WTC11 (cell line): ENCODE results near the gene SLC25A25. TPM values are rescaled to one million over a fixed set of nuclear protein-coding genes. Genes with fewer than 3 reads are reported as not detected.

ENCODE experiments used
- ATAC-seq: fragments of 200-7000 bp; cut with Tn5 transposase; 2 replicates; pipeline ENCODE4 v1.10.0; 2021; ENCODE audit warnings: mild to moderate bottlenecking, moderate library complexity
- CTCF ChIA-PET: fragments of 300-600 bp; sonication (Branson Sonifier 250); formaldehyde crosslinking; loops from one replicate; lab custom pipeline; 2021; ENCODE audit warnings: antibody characterized with exemption; lab: Charles Lee
- POLR2A ChIA-PET: fragments of 350-600 bp; sonication (Branson Sonifier 250); formaldehyde crosslinking; loops from one replicate; lab custom pipeline; 2021; ENCODE audit warnings: antibody characterized with exemption; lab: Charles Lee
- DNase-seq: peaks from one replicate; pipeline ENCODE4 v3.0.0; 2021; ENCODE audit warnings: low spot score
- H3K27ac Mint-ChIP-seq: 2 replicates; pipeline ENCODE4 v1.8.0; 2021; ENCODE audit warnings: mixed read lengths
- H3K27me3 Mint-ChIP-seq: 2 replicates; pipeline ENCODE4 v1.8.0; 2021; ENCODE audit warnings: low read depth, mild to moderate bottlenecking, moderate library complexity, mixed read lengths
- H3K36me3 Mint-ChIP-seq: 2 replicates; pipeline ENCODE4 v1.8.0; 2021; ENCODE audit warnings: mixed read lengths
- H3K4me1 Mint-ChIP-seq: 2 replicates; pipeline ENCODE4 v1.8.0; 2022; ENCODE audit warnings: mixed read lengths
- H3K4me3 Mint-ChIP-seq: 2 replicates; pipeline ENCODE4 v1.8.0; 2021; ENCODE audit warnings: mild to moderate bottlenecking, moderate library complexity, mixed read lengths
- H3K9me3 Mint-ChIP-seq: 2 replicates; pipeline ENCODE4 v1.8.0; 2021; ENCODE audit warnings: mixed read lengths
- CREB1 ChIP-seq: sonication (generic); formaldehyde crosslinking; IDR thresholded peaks from 2 replicates; pipeline ENCODE4 v1.8.0; 2023; ENCODE audit warnings: mild to moderate bottlenecking, missing genetic modification reagents
- MXD4 ChIP-seq: fragments of 250-450 bp; sonication (Bioruptor Pico); IDR thresholded peaks from 2 replicates; pipeline ENCODE4 v1.8.0; 2021; ENCODE audit warnings: mild to moderate bottlenecking, moderate library complexity, borderline replicate concordance
- NR2C2 ChIP-seq: sonication (generic); formaldehyde crosslinking; IDR thresholded peaks from 2 replicates; pipeline ENCODE4 v1.8.0; 2022; ENCODE audit warnings: mild to moderate bottlenecking, missing genetic modification reagents
- PRRX2 ChIP-seq: fragments of 250-450 bp; sonication (Bioruptor Pico); IDR thresholded peaks from 2 replicates; pipeline ENCODE4 v1.8.0; 2021; ENCODE audit warnings: mild to moderate bottlenecking
- SOX15 ChIP-seq: fragments of 250-450 bp; sonication (Bioruptor Pico); IDR thresholded peaks from 2 replicates; pipeline ENCODE4 v1.9.0; 2021; ENCODE audit warnings: mild to moderate bottlenecking
- TCF7 ChIP-seq: sonication (generic); formaldehyde crosslinking; IDR thresholded peaks from 2 replicates; pipeline ENCODE4 v1.8.0; 2022; ENCODE audit warnings: mild to moderate bottlenecking, low read depth, missing genetic modification reagents, moderate library complexity
- ZNF317 ChIP-seq: sonication (generic); formaldehyde crosslinking; IDR thresholded peaks from 2 replicates; pipeline ENCODE4 v1.8.1; 2023; ENCODE audit warnings: low read depth, mild to moderate bottlenecking, moderate library complexity, missing genetic modification reagents, borderline replicate concordance
- ZNF425 ChIP-seq: fragments of 250-450 bp; sonication (Bioruptor Pico); conservative IDR thresholded peaks from 2 replicates; pipeline ENCODE4 v1.9.0; 2021; ENCODE audit warnings: mild to moderate bottlenecking
- ZNF671 ChIP-seq: fragments of 250-450 bp; sonication (Bioruptor Pico); IDR thresholded peaks from 2 replicates; pipeline ENCODE4 v1.8.0; 2021; ENCODE audit warnings: mild to moderate bottlenecking
- total RNA-seq: library from RNA; stranded (reverse); gene quantifications from 3 replicates; pipeline ENCODE4 v1.2.3, GENCODE V29; 2021
- TF ChIP-seq, protein P1 (sequence below): fragments of 250-450 bp; sonication (Bioruptor Pico); IDR thresholded peaks from 2 replicates; pipeline ENCODE4 v1.9.0; 2021; ENCODE audit warnings: mild to moderate bottlenecking
- TF ChIP-seq, protein P2 (sequence below): sonication (generic); formaldehyde crosslinking; conservative IDR thresholded peaks from 2 replicates; pipeline ENCODE4 v1.8.1; 2022; ENCODE audit warnings: mild to moderate bottlenecking, missing genetic modification reagents
- TF ChIP-seq, protein P3 (sequence below): sonication (generic); formaldehyde crosslinking; IDR thresholded peaks from 2 replicates; pipeline ENCODE4 v1.8.1; 2023; ENCODE audit warnings: mild to moderate bottlenecking, moderate library complexity, missing genetic modification reagents
- TF ChIP-seq, protein P4 (sequence below): sonication (generic); formaldehyde crosslinking; IDR thresholded peaks from 2 replicates; pipeline ENCODE4 v1.8.1; 2023; ENCODE audit warnings: mild to moderate bottlenecking, missing genetic modification reagents, moderate library complexity
- TF ChIP-seq, protein P5 (sequence below): sonication (generic); formaldehyde crosslinking; IDR thresholded peaks from 2 replicates; pipeline ENCODE4 v1.8.1; 2023; ENCODE audit warnings: mild to moderate bottlenecking, missing genetic modification reagents
- TF ChIP-seq, protein P6 (sequence below): sonication (generic); formaldehyde crosslinking; IDR thresholded peaks from 2 replicates; pipeline ENCODE4 v1.8.0; 2023; ENCODE audit warnings: missing genetic modification reagents
- TF ChIP-seq, protein P7 (sequence below): sonication (generic); formaldehyde crosslinking; IDR thresholded peaks from 2 replicates; pipeline ENCODE4 v1.8.1; 2023; ENCODE audit warnings: mild to moderate bottlenecking, missing genetic modification reagents, moderate library complexity

Gene SLC25A25
- total RNA-seq, 1 experiment from 2014 or later = 17.4 TPM

DNA sequence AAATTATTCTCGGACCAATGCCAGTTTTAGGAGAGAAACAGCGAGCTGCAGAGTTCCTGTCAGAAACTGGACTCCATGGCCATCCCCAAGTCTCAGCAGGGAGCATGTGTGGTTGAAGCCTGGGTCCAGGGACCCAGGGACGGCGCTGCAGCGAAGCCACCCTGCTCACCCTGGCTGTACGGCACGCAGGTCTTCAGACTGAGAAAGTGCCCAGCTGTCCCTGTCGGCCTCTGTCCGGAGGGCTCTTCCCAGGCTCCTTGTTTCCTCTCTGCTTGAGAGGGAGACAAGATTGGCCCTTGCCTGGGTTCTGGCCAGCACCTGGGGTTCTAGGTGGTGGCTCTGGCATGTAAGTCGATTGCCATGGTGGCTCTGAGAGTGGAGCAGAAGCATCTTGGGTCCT, 32.5 kb downstream of the SLC25A25 start:
- Mint-ChIP-seq H3K4me1 (peaks cover 51% of the 10 kb centered on the region), H3K27me3 (no peaks in the 10 kb centered on the region), H3K4me3 (no peak overlapping the region), H3K9me3 (no peaks in the 10 kb centered on the region), H3K27ac (peak overlapping the region; percentile 87)
- ChIA-PET CTCF (interaction anchor here (0.9 to 7.2 kb wide), 5 partner anchors 17 to 157 kb away, joined by 3 to 73 read pairs (median 5); no protein-coding TSS in a partner anchor), POLR2A (interaction anchor here (0.6 to 1.1 kb wide), 4 partner anchors 9 to 916 kb away, joined by 3 to 5 read pairs (median 3); partner anchors contain the start of genes GOLGA2 and SWI5)
- ATAC-seq = no peak
- no peak for TF ChIP-seq NR2C2 (CRISPR knock-in tag)
- TF ChIP-seq, protein P1, sequence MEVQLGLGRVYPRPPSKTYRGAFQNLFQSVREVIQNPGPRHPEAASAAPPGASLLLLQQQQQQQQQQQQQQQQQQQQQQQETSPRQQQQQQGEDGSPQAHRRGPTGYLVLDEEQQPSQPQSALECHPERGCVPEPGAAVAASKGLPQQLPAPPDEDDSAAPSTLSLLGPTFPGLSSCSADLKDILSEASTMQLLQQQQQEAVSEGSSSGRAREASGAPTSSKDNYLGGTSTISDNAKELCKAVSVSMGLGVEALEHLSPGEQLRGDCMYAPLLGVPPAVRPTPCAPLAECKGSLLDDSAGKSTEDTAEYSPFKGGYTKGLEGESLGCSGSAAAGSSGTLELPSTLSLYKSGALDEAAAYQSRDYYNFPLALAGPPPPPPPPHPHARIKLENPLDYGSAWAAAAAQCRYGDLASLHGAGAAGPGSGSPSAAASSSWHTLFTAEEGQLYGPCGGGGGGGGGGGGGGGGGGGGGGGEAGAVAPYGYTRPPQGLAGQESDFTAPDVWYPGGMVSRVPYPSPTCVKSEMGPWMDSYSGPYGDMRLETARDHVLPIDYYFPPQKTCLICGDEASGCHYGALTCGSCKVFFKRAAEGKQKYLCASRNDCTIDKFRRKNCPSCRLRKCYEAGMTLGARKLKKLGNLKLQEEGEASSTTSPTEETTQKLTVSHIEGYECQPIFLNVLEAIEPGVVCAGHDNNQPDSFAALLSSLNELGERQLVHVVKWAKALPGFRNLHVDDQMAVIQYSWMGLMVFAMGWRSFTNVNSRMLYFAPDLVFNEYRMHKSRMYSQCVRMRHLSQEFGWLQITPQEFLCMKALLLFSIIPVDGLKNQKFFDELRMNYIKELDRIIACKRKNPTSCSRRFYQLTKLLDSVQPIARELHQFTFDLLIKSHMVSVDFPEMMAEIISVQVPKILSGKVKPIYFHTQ = no peak
- TF ChIP-seq, protein P2, sequence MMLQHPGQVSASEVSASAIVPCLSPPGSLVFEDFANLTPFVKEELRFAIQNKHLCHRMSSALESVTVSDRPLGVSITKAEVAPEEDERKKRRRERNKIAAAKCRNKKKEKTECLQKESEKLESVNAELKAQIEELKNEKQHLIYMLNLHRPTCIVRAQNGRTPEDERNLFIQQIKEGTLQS = no peak
- TF ChIP-seq, protein P3, sequence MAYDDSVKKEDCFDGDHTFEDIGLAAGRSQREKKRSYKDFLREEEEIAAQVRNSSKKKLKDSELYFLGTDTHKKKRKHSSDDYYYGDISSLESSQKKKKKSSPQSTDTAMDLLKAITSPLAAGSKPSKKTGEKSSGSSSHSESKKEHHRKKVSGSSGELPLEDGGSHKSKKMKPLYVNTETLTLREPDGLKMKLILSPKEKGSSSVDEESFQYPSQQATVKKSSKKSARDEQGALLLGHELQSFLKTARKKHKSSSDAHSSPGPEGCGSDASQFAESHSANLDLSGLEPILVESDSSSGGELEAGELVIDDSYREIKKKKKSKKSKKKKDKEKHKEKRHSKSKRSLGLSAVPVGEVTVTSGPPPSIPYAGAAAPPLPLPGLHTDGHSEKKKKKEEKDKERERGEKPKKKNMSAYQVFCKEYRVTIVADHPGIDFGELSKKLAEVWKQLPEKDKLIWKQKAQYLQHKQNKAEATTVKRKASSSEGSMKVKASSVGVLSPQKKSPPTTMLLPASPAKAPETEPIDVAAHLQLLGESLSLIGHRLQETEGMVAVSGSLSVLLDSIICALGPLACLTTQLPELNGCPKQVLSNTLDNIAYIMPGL (CRISPR knock-in tag) = no peak
- TF ChIP-seq ZNF317 (CRISPR knock-in tag) = no peak
- TF ChIP-seq, all 79 proteins: peak for 0
- DNase-seq = no peak
- peaks cover 34% of the 10 kb centered on the region for H3K36me3 Mint-ChIP-seq

DNA sequence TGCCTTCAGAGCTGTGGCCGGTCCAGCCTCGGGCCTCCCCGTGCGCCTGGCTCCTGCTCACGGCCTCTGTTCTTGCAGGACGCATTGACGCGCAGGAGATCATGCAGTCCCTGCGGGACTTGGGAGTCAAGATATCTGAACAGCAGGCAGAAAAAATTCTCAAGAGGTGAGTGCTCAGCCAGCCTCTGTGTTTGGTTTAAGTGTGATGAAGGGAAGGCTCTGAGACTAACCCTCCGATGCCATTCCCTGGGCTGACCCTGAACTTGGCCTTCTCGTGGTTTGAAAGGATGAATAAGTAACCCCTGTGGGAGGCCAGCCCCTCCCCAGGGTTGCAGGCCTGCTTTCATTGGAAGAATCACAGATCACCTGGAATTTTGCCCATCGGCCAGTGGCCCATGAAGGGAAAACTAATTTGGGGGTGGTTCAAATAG, 33.2 kb downstream of the SLC25A25 start:
- Mint-ChIP-seq H3K36me3 (peaks cover 37% of the 10 kb centered on the region), H3K27me3 (no peaks in the 10 kb centered on the region), H3K4me1 (peaks cover 51% of the 10 kb centered on the region), H3K27ac (peak overlapping the region; percentile 78), H3K4me3 (no peak overlapping the region), H3K9me3 (no peaks in the 10 kb centered on the region)
- ChIA-PET CTCF (interaction anchor here (1.2 to 1.6 kb wide), 2 partner anchors 9 to 24 kb away, joined by 3 to 5 read pairs; no protein-coding TSS in a partner anchor), POLR2A (interaction anchor here (1.1 kb wide), 1 partner anchor 16 kb away, joined by 3 read pairs; no protein-coding TSS in a partner anchor)
- TF ChIP-seq ZNF425 (CRISPR knock-in tag) (no peak), SOX15 (CRISPR knock-in tag) (no peak), PRRX2 (CRISPR knock-in tag) (no peak)
- TF ChIP-seq, protein P4, sequence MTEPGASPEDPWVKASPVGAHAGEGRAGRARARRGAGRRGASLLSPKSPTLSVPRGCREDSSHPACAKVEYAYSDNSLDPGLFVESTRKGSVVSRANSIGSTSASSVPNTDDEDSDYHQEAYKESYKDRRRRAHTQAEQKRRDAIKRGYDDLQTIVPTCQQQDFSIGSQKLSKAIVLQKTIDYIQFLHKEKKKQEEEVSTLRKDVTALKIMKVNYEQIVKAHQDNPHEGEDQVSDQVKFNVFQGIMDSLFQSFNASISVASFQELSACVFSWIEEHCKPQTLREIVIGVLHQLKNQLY (CRISPR knock-in tag) = no peak
- TF ChIP-seq, protein P5, sequence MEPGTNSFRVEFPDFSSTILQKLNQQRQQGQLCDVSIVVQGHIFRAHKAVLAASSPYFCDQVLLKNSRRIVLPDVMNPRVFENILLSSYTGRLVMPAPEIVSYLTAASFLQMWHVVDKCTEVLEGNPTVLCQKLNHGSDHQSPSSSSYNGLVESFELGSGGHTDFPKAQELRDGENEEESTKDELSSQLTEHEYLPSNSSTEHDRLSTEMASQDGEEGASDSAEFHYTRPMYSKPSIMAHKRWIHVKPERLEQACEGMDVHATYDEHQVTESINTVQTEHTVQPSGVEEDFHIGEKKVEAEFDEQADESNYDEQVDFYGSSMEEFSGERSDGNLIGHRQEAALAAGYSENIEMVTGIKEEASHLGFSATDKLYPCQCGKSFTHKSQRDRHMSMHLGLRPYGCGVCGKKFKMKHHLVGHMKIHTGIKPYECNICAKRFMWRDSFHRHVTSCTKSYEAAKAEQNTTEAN (CRISPR knock-in tag) = no peak
- ATAC-seq (no peak), DNase-seq (no peak)

DNA sequence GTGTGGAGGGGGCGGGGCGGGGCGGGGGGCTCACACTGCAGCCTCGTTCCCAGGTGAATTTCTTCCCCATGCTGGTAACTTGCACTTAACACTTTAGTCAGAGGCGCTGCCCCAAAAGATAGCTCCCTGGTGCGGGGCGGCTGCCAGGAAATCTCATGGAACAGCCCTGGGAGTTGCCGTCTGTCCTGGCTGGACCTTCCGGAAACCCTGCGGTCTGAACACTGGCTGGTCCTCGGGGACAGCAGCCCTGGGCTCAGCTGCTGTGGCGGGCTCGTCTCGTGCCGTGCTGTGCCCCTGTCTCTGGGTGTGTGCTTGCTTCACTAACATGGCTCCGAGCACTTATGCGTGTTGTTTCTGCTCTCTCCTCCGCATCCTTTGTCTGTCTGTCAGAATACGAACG, 33.7 kb downstream of the SLC25A25 start:
- Mint-ChIP-seq H3K36me3 (peaks cover 41% of the 10 kb centered on the region), H3K27me3 (no peaks in the 10 kb centered on the region), H3K4me3 (no peak overlapping the region; the same call in 1 of the 2 replicates), H3K9me3 (no peaks in the 10 kb centered on the region), H3K27ac (peak overlapping the region; percentile 72), H3K4me1 (peaks cover 51% of the 10 kb centered on the region)
- CTCF ChIA-PET = interaction anchor here (1.2 to 1.6 kb wide), 2 partner anchors 9 to 23 kb away, joined by 3 to 5 read pairs; no protein-coding TSS in a partner anchor
- no peak for DNase-seq
- POLR2A ChIA-PET = interaction anchor here (1.1 kb wide), 1 partner anchor 16 kb away, joined by 3 read pairs; no protein-coding TSS in a partner anchor
- no peak for ATAC-seq
- TF ChIP-seq, protein P3 (CRISPR knock-in tag) = no peak
- TF ChIP-seq MXD4 (no peak), TCF7 (CRISPR knock-in tag) (no peak), CREB1 (no peak), ZNF671 (CRISPR knock-in tag) (no peak)
- TF ChIP-seq, protein P6, sequence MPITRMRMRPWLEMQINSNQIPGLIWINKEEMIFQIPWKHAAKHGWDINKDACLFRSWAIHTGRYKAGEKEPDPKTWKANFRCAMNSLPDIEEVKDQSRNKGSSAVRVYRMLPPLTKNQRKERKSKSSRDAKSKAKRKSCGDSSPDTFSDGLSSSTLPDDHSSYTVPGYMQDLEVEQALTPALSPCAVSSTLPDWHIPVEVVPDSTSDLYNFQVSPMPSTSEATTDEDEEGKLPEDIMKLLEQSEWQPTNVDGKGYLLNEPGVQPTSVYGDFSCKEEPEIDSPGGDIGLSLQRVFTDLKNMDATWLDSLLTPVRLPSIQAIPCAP (CRISPR knock-in tag) = no peak
- TF ChIP-seq, protein P7, sequence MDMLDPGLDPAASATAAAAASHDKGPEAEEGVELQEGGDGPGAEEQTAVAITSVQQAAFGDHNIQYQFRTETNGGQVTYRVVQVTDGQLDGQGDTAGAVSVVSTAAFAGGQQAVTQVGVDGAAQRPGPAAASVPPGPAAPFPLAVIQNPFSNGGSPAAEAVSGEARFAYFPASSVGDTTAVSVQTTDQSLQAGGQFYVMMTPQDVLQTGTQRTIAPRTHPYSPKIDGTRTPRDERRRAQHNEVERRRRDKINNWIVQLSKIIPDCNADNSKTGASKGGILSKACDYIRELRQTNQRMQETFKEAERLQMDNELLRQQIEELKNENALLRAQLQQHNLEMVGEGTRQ (CRISPR knock-in tag) = no peak
